C4-2B (cell line): ENCODE measurements around the gene ADAMTS6.
A peak's percentile ranks its signal among the peaks of the same experiment; 100 is the strongest.

Source experiments
- H3K27ac ChIP-seq: fragments of 450-650 bp; 2 replicates; pipeline ENCODE4 v1.5.1; 2017
- ZFX ChIP-seq: fragments of 450-650 bp; IDR thresholded peaks from 2 replicates; pipeline ENCODE4 v1.6.1; 2017
- TF ChIP-seq, protein P1 (sequence below): fragments of 450-650 bp; conservative IDR thresholded peaks from 2 replicates; pipeline ENCODE4 v1.5.1; 2017; ENCODE audit warnings: mild to moderate bottlenecking

Gene ADAMTS6

DNA sequence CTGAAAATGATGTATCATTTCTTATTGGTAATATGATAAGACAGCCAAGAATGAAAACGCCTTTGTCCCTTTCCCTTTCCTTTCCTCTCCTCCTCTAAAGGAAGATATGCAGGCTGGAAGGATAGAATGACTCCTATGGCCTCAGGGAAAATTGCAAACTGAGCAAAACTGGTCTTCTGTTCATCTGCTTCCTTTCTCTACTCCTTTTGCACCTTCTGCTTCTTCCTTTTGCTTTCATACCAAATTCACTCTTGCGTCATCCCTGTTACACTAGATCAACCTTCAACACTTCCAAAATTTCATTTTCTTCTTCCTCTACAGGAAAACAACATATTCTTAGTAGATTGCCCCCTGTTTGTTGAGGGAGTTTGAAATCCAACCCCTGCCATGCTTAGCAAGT lies 234.1 kb downstream of the ADAMTS6 start:
- TF ChIP-seq ZFX: no peak
- TF ChIP-seq, protein P1, sequence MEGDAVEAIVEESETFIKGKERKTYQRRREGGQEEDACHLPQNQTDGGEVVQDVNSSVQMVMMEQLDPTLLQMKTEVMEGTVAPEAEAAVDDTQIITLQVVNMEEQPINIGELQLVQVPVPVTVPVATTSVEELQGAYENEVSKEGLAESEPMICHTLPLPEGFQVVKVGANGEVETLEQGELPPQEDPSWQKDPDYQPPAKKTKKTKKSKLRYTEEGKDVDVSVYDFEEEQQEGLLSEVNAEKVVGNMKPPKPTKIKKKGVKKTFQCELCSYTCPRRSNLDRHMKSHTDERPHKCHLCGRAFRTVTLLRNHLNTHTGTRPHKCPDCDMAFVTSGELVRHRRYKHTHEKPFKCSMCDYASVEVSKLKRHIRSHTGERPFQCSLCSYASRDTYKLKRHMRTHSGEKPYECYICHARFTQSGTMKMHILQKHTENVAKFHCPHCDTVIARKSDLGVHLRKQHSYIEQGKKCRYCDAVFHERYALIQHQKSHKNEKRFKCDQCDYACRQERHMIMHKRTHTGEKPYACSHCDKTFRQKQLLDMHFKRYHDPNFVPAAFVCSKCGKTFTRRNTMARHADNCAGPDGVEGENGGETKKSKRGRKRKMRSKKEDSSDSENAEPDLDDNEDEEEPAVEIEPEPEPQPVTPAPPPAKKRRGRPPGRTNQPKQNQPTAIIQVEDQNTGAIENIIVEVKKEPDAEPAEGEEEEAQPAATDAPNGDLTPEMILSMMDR: no peak
- H3K27ac ChIP-seq: no peak overlapping the region

DNA sequence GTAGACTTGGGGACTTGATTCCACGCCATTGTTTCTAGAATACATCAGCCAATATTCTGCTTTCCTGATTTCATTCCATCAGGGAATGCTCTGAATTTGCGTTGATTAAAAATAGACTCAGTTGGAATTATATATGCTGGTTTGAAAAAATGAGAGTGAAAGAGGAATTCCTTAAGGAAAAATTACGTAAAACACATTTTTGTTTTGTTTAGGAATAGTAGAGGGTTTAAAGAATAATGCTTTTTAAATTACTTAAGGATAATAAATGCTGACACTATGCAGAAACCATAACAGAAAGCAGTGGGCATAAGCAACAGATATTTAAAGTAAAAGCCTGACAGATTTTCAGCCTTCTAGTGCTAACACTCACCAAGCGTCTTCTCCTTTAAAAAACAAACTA lies 235.0 kb downstream of the ADAMTS6 start:
- H3K27ac ChIP-seq: no peak overlapping the region
- TF ChIP-seq ZFX: no peak
- TF ChIP-seq, protein P1: no peak

DNA sequence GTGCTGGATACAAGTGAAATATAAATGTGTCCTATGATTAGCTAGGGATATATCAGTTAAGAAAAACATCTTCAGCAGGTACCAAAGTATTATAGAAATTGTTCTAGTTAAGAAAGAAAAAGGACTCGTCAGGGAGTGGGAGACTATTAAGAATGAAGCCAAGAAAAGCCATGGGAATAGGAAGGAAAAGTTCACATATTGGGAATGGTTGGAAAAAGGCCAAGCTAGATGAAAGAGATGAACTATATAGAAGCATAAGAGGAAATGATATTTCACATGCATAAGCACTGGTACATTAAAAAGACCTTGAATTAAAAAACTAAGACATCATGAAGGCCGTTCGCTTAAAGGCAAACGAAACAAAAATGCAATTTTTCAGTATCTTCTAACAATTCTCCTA lies 237.7 kb downstream of the ADAMTS6 start:
- no peak for TF ChIP-seq ZFX
- TF ChIP-seq, protein P1: no peak
- no peak overlapping the region for H3K27ac ChIP-seq

DNA sequence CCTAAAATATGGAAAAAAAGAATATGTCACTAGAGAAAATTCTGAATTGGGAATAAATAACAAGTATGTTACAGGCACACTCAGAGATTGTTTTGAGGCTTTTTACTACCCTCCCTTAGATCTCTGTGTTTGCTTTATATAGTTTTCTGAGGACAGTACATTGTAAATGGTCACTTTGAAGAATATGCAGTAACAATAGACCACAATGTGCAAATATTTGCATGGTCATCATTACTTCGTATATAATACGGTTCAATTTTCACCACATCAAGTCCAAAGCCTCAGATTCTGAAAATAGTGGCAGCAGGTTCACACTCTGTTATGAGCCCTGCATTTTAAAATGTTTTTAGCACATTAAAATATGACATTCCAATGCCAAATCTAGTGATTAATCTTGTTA lies 238.6 kb downstream of the ADAMTS6 start:
- TF ChIP-seq, protein P1: no peak
- TF ChIP-seq ZFX: no peak
- no peak overlapping the region for H3K27ac ChIP-seq

DNA sequence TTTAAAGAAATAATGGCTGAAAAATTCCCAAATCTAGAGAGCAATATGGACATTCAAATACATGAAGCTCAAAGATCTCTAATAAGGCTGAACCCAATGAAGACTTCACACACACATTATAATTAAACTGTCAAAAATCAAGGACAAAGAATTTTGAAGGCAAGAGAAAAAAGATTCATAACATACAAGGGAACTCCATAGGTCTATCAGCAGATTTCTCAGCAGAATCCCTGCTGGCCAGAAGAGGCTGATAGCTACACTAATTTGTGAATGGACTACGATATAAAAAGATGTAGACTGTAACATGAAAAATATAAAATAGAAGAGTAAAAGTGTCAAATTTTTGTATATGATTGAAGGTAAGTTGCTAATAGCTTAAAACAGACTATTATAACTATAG lies 251.9 kb downstream of the ADAMTS6 start:
- TF ChIP-seq, protein P1: no peak
- TF ChIP-seq ZFX: no peak
- no peak overlapping the region for H3K27ac ChIP-seq

DNA sequence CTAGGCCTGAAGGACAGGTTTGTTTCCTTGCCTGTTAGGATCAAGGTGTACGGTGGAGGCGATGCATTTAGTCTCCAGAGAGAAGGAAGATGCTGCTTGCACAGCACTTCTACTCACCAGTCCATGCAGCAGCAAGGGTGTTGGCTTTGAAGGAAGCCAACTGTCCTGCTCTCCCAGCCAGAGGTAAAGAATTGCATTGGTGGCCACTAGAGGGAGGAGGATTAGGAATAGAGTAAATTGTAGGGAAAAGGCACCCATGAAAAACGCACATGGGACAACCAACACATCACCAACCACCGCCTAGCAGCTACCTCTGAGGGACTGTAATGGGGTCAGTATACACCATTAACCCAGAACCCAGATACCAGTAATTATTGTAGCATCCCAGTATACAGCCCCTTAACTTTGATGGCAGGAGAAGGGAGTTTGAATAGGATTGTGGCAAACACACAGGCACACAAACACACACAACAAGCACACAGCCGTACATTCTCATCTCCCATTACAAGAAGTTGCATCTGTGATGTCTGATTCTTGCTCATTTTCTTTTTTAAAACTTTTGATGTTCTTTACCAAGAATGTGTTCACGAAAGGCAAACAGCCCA lies 267.7 kb downstream of the ADAMTS6 start:
- TF ChIP-seq, protein P1: peak; percentile 78
- no peak for TF ChIP-seq ZFX
- no peak overlapping the region for H3K27ac ChIP-seq

DNA sequence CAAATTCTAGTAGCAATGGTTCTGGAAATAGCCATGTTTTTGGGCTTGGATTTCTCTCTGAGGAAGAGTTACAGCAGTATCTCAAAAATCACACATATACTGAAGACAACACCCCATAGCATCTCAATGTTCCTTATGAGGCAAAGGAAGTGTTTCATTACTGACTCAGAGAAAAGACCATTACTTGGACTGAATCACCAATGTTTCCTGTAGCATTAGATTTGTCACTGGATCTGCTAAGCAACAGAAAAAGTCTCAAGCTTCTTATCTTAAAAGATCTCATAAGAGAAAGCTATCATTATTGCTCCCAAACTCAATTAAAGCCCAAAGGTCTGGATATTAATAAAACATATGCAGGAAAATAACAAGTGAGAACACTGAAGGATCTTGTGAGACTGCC lies 272.4 kb downstream of the ADAMTS6 start:
- TF ChIP-seq, protein P1: no peak
- TF ChIP-seq ZFX: no peak

More for the DNA sequence above, 272.4 kb downstream of the ADAMTS6 start:
- no peak overlapping the region for H3K27ac ChIP-seq
